HEK293 (cell line): ENCODE results near the gene SH3RF3.

Experiments
- GLIS2 ChIP-seq: fragments of 450-650 bp; formaldehyde crosslinking; IDR thresholded peaks from 2 replicates; pipeline ENCODE4 v1.5.1; 2016; ENCODE audit warnings: missing biosample characterization, missing genetic modification characterization
- TCF7L2 ChIP-seq: IDR thresholded peaks from 2 replicates; pipeline ENCODE4 v1.6.1; 2011; ENCODE audit warnings: low read depth, mild to moderate bottlenecking, inconsistent platforms, low read length, moderate library complexity, borderline replicate concordance
- ZBTB20 ChIP-seq: fragments of 450-650 bp; formaldehyde crosslinking; IDR thresholded peaks from 2 replicates; pipeline ENCODE4 v1.5.1; 2016; ENCODE audit warnings: missing biosample characterization, missing genetic modification characterization
- ZBTB6 ChIP-seq: fragments of 450-650 bp; formaldehyde crosslinking; IDR thresholded peaks from 2 replicates; pipeline ENCODE4 v1.5.1; 2017; ENCODE audit warnings: missing biosample characterization, missing genetic modification characterization
- ZNF704 ChIP-seq: fragments of 450-650 bp; formaldehyde crosslinking; IDR thresholded peaks from 2 replicates; pipeline ENCODE4 v1.5.1; 2016; ENCODE audit warnings: missing biosample characterization, missing genetic modification characterization
- ZNF776 ChIP-seq: fragments of 450-650 bp; formaldehyde crosslinking; IDR thresholded peaks from 2 replicates; pipeline ENCODE4 v1.5.0; 2017; ENCODE audit warnings: missing biosample characterization, missing genetic modification characterization, borderline replicate concordance
- ZNF785 ChIP-seq: fragments of 450-650 bp; formaldehyde crosslinking; IDR thresholded peaks from 2 replicates; pipeline ENCODE4 v1.5.1; 2016; ENCODE audit warnings: missing biosample characterization, missing genetic modification characterization
- TF ChIP-seq, protein P1 (sequence below): fragments of 450-650 bp; formaldehyde crosslinking; IDR thresholded peaks from 2 replicates; pipeline ENCODE4 v1.5.1; 2016; ENCODE audit warnings: missing biosample characterization, missing genetic modification characterization
- TF ChIP-seq, protein P2 (sequence below): fragments of 450-650 bp; formaldehyde crosslinking; IDR thresholded peaks from 2 replicates; pipeline ENCODE4 v1.5.1; 2016; ENCODE audit warnings: missing biosample characterization, missing genetic modification characterization, borderline replicate concordance
- TF ChIP-seq, protein P3 (sequence below): fragments of 450-650 bp; formaldehyde crosslinking; conservative IDR thresholded peaks from 2 replicates; pipeline ENCODE4 v1.5.1; 2016; ENCODE audit warnings: low read depth, missing biosample characterization, missing genetic modification characterization
- TF ChIP-seq, protein P4 (sequence below): fragments of 450-650 bp; formaldehyde crosslinking; IDR thresholded peaks from 2 replicates; pipeline ENCODE4 v1.5.1; 2017; ENCODE audit warnings: missing biosample characterization, mild to moderate bottlenecking, missing genetic modification characterization, moderate library complexity

DNA sequence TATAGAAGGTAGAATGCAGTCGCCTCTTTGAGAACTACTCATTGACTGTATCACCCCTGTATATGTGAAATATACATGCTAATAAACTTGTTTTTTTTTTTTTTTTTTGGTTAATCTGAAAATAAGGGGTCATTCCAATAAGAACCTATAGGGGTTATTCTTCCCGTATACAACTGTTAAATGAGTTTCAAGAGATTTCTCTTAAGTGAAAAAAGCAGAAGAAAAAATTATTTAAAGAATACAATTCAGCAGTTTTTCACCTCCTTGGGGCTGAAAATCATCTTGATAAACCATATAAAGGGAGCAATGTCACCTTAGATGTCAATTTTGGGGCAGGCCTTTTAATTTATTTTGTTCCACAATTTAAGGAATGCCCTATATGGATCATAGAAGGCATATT, 418.3 kb downstream of the SH3RF3 start:
- TF ChIP-seq TCF7L2 (no peak), ZBTB6 (tag by site-specific recombination) (no peak), ZNF785 (tag by site-specific recombination) (no peak), GLIS2 (tag by site-specific recombination) (no peak), ZBTB20 (tag by site-specific recombination) (no peak), ZNF704 (tag by site-specific recombination) (no peak), ZNF776 (tag by site-specific recombination) (no peak)
- TF ChIP-seq, protein P1, sequence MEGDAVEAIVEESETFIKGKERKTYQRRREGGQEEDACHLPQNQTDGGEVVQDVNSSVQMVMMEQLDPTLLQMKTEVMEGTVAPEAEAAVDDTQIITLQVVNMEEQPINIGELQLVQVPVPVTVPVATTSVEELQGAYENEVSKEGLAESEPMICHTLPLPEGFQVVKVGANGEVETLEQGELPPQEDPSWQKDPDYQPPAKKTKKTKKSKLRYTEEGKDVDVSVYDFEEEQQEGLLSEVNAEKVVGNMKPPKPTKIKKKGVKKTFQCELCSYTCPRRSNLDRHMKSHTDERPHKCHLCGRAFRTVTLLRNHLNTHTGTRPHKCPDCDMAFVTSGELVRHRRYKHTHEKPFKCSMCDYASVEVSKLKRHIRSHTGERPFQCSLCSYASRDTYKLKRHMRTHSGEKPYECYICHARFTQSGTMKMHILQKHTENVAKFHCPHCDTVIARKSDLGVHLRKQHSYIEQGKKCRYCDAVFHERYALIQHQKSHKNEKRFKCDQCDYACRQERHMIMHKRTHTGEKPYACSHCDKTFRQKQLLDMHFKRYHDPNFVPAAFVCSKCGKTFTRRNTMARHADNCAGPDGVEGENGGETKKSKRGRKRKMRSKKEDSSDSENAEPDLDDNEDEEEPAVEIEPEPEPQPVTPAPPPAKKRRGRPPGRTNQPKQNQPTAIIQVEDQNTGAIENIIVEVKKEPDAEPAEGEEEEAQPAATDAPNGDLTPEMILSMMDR: no peak
- TF ChIP-seq, protein P2, sequence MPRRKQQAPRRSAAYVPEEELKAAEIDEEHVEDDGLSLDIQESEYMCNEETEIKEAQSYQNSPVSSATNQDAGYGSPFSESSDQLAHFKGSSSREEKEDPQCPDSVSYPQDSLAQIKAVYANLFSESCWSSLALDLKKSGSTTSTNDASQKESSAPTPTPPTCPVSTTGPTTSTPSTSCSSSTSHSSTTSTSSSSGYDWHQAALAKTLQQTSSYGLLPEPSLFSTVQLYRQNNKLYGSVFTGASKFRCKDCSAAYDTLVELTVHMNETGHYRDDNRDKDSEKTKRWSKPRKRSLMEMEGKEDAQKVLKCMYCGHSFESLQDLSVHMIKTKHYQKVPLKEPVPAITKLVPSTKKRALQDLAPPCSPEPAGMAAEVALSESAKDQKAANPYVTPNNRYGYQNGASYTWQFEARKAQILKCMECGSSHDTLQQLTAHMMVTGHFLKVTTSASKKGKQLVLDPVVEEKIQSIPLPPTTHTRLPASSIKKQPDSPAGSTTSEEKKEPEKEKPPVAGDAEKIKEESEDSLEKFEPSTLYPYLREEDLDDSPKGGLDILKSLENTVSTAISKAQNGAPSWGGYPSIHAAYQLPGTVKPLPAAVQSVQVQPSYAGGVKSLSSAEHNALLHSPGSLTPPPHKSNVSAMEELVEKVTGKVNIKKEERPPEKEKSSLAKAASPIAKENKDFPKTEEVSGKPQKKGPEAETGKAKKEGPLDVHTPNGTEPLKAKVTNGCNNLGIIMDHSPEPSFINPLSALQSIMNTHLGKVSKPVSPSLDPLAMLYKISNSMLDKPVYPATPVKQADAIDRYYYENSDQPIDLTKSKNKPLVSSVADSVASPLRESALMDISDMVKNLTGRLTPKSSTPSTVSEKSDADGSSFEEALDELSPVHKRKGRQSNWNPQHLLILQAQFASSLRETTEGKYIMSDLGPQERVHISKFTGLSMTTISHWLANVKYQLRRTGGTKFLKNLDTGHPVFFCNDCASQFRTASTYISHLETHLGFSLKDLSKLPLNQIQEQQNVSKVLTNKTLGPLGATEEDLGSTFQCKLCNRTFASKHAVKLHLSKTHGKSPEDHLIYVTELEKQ (tag by site-specific recombination): no peak
- TF ChIP-seq, protein P3, sequence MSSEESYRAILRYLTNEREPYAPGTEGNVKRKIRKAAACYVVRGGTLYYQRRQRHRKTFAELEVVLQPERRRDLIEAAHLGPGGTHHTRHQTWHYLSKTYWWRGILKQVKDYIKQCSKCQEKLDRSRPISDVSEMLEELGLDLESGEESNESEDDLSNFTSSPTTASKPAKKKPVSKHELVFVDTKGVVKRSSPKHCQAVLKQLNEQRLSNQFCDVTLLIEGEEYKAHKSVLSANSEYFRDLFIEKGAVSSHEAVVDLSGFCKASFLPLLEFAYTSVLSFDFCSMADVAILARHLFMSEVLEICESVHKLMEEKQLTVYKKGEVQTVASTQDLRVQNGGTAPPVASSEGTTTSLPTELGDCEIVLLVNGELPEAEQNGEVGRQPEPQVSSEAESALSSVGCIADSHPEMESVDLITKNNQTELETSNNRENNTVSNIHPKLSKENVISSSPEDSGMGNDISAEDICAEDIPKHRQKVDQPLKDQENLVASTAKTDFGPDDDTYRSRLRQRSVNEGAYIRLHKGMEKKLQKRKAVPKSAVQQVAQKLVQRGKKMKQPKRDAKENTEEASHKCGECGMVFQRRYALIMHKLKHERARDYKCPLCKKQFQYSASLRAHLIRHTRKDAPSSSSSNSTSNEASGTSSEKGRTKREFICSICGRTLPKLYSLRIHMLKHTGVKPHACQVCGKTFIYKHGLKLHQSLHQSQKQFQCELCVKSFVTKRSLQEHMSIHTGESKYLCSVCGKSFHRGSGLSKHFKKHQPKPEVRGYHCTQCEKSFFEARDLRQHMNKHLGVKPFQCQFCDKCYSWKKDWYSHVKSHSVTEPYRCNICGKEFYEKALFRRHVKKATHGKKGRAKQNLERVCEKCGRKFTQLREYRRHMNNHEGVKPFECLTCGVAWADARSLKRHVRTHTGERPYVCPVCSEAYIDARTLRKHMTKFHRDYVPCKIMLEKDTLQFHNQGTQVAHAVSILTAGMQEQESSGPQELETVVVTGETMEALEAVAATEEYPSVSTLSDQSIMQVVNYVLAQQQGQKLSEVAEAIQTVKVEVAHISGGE (tag by site-specific recombination): no peak
- TF ChIP-seq, protein P4, sequence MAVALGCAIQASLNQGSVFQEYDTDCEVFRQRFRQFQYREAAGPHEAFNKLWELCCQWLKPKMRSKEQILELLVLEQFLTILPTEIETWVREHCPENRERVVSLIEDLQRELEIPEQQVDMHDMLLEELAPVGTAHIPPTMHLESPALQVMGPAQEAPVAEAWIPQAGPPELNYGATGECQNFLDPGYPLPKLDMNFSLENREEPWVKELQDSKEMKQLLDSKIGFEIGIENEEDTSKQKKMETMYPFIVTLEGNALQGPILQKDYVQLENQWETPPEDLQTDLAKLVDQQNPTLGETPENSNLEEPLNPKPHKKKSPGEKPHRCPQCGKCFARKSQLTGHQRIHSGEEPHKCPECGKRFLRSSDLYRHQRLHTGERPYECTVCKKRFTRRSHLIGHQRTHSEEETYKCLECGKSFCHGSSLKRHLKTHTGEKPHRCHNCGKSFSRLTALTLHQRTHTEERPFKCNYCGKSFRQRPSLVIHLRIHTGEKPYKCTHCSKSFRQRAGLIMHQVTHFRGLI: no peak
